Measurements from ENCODE around the gene LY9. TPM values are rescaled to one million over a fixed set of nuclear protein-coding genes. Genes with fewer than 3 reads are reported as not detected.

The LY9 gene
- polyA plus RNA-seq, 1 of the 3 experiments (the other 2 are of a cell fraction), result not detected

GRCh38 chr1:160853014-160853413 lies 57.0 kb downstream of the LY9 start:
- CTCF ChIA-PET, result interaction anchor here (0.9 kb wide), 1 partner anchor 8 kb away, joined by 4 read pairs; no protein-coding TSS in a partner anchor

More at GRCh38 chr1:160853014-160853413, 57.0 kb downstream of the LY9 start:
- Histone ChIP-seq H3K9me2 (no peaks in the 10 kb centered on the region), H3K9me3 (no peaks in the 10 kb centered on the region), H3K4me2 (no peak overlapping the region), H3K4me3 (ENCODE audit: low read depth in 2 of 2, low read length in 1 of 2) (no peak overlapping the region), H3K79me2 (ENCODE audit: insufficient read depth) (no peaks in the 10 kb centered on the region), H3K4me1 (ENCODE audit: control insufficient read depth in 1 of 2, insufficient read depth in 2 of 2, low read depth in 1 of 2, low read length in 1 of 2) (no peaks in the 10 kb centered on the region), H3K27me3 (ENCODE audit: insufficient read depth) (peaks cover 7% of the 10 kb centered on the region; the same call in 1 of the 2 replicates), H3K36me3 (replicated peaks in 1 of 2; ENCODE audit: control insufficient read depth in 1 of 2, insufficient read depth in 2 of 2, low read length in 1 of 2) (no peaks in the 10 kb centered on the region), H3K27ac (ENCODE audit: low read depth in 2 of 2, low read length in 1 of 2) (no peak overlapping the region), H3F3A (replicated peaks; ENCODE audit: insufficient read depth) (no peaks in the 10 kb centered on the region), H2AFZ (ENCODE audit: low read depth) (no peak overlapping the region), H4K20me1 (ENCODE audit: insufficient read depth) (no peaks in the 10 kb centered on the region), H3K9ac (no peak overlapping the region)
- TF ChIP-seq, protein P1, sequence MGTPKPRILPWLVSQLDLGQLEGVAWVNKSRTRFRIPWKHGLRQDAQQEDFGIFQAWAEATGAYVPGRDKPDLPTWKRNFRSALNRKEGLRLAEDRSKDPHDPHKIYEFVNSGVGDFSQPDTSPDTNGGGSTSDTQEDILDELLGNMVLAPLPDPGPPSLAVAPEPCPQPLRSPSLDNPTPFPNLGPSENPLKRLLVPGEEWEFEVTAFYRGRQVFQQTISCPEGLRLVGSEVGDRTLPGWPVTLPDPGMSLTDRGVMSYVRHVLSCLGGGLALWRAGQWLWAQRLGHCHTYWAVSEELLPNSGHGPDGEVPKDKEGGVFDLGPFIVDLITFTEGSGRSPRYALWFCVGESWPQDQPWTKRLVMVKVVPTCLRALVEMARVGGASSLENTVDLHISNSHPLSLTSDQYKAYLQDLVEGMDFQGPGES (IDR thresholded peaks at IDR 0.05; ENCODE audit: low read depth, low read length), result no peak
- TF ChIP-seq GABPA (IDR thresholded peaks at IDR 0.05; ENCODE audit: low read depth) (no peak), MAX (IDR thresholded peaks at IDR 0.05; ENCODE audit: low read depth) (no peak), RFX5 (IDR thresholded peaks at IDR 0.05; ENCODE audit: low read length) (no peak), MXI1 (IDR thresholded peaks at IDR 0.05; ENCODE audit: low read depth, low read length) (no peak), CTCF (IDR thresholded peaks at IDR 0.05) (no peak)
- TF ChIP-seq, protein P2, sequence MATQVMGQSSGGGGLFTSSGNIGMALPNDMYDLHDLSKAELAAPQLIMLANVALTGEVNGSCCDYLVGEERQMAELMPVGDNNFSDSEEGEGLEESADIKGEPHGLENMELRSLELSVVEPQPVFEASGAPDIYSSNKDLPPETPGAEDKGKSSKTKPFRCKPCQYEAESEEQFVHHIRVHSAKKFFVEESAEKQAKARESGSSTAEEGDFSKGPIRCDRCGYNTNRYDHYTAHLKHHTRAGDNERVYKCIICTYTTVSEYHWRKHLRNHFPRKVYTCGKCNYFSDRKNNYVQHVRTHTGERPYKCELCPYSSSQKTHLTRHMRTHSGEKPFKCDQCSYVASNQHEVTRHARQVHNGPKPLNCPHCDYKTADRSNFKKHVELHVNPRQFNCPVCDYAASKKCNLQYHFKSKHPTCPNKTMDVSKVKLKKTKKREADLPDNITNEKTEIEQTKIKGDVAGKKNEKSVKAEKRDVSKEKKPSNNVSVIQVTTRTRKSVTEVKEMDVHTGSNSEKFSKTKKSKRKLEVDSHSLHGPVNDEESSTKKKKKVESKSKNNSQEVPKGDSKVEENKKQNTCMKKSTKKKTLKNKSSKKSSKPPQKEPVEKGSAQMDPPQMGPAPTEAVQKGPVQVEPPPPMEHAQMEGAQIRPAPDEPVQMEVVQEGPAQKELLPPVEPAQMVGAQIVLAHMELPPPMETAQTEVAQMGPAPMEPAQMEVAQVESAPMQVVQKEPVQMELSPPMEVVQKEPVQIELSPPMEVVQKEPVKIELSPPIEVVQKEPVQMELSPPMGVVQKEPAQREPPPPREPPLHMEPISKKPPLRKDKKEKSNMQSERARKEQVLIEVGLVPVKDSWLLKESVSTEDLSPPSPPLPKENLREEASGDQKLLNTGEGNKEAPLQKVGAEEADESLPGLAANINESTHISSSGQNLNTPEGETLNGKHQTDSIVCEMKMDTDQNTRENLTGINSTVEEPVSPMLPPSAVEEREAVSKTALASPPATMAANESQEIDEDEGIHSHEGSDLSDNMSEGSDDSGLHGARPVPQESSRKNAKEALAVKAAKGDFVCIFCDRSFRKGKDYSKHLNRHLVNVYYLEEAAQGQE (IDR thresholded peaks at IDR 0.05; ENCODE audit: low read depth, low read length), result no peak
- no peak for DNase-seq
- 30% methylated on average over 3 of the region's 3 CpGs for WGBS (ENCODE audit: low lambda C conversion rate)
- POLR2A ChIA-PET, result no interaction called here

Data from SK-N-SH (cell line).